HG03469 (cell line): Measurements from ENCODE around the gene PLPPR2.
A peak's percentile ranks its signal among the peaks of the same experiment; 100 is the strongest.
"Not testable (repeated sequence)": the region's sequence is repeated elsewhere in the genome, so short reads cannot be mapped to it uniquely, and the experiment has no call there.

Experiments
- ATAC-seq: cut with Tn5 transposase; IDR thresholded peaks from one replicate; pipeline ENCODE4 v1.9.1; 2021; ENCODE audit warnings: mild to moderate bottlenecking, moderate library complexity, moderate number of reproducible peaks; ENCODE audit not compliant: unreplicated experiment

Gene PLPPR2

DNA sequence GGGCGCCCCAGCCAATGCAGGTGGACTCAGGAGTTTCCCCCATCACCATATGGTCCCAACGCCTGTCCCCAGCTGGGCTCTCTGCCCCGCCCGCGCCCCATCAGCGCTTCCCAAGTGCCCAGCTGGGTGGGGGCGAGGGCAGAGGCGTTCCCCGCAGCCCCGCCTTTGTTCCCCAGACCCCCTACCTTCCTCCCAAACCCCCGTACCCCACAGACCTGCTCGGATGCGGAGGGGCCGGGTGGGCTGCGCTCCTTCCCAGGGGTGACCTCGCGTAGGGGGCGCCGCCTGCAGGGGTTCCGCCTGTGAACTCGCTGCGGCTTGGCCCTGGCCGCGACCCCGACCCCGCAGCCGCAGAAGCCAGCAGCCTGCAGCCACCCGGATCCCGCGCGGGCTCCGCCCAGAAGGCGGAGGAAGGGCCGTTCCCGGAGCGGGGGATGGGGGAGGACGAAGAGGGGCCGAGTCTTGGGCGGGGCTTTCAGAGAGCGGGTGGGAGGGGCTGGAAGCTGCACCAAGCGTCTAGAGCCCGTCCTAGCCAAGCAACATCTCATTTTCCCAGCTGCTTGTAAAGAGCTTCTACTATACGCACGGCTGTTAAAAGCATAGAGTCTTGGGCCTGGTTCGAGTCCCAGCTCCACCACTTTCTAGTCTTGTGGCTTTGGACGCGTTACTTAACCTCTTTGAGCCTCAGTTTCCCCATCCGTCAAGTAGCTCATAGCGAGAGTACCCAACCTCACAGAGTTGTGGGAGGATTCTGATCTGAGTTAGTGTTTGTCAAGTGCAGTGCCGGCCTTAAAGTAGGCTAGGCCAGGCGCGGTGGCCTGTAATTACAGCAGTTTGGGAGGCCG lies 15.8 kb upstream of the PLPPR2 start, which contains the start of gene RAB3D:
RAB3D (minus strand) TSS at position 404 of the 845 bp plus-strand sequence. CDS start 2,258 bp downstream, outside the sequence.
- ATAC-seq: no peak

DNA sequence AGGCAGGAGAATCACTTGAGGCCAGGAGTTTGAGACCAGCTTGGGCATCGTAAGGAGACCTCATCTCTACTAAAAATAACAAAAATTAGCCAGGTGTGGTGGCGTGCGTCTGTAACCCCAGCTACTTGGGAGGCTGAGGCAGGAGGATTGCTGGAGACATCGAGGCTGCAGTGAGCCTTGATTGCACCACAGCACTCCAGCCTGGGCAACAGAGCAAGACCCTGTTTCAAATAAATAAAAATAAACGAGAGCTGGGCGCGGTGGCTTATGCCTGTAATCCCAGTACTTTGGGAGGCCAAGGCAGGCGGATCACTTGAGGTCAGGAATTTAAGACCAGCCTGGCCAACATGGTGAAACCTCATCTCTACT lies 15.1 kb upstream of the PLPPR2 start:
- not testable (repeated sequence) for ATAC-seq

DNA sequence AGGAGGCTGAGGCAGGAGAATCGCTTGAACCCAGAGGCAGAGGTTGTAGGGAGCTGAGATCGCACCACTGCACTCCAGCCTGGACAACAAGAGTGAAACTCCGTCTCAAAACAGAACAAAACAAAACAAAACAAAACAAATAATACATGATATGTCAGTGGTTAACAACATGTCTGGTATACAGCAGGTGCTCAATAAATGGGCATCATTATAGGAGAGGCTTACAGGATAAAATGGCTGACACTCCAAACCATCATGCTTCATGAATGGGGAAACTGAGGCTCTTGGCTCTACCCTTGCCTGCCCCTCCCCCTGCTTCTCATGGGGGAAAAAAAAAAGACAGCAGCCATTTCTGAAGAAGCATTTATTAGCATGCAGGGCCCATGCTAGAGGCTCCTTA lies 12.8 kb upstream of the PLPPR2 start:
- ATAC-seq: no peak

DNA sequence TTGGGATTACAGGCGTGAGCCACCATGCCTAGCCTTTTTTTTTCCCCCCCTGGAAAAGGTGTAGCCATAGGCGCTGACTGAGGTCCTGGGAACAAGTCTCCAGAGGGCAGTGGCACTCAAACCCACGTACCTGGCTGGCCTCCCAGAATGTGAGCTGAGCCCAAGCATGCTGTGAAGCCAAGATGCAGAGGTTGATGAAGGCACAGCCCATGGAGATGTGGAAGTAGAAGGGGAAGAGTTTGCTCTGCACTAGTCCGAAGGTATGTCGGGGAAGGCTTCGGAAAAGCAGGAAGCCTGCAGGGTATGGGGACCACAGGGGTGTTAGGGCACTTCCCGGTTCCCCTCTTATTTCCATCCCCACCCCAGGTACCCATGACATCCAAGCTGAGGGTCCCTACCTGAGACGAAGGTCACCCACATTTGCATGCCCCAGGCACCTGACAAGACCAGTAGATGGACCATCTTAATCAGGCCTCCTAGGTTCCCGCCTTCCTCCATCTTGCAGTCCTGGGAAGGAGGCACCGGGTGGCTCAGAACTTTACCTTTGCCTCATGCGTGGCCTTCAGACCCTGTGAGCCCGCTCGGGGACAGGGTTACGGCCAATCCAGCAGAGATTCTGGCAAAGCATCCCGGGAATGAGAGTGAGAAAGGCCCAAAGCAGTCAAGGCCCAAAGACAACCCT lies 10.0 kb upstream of the PLPPR2 start:
- no peak for ATAC-seq

DNA sequence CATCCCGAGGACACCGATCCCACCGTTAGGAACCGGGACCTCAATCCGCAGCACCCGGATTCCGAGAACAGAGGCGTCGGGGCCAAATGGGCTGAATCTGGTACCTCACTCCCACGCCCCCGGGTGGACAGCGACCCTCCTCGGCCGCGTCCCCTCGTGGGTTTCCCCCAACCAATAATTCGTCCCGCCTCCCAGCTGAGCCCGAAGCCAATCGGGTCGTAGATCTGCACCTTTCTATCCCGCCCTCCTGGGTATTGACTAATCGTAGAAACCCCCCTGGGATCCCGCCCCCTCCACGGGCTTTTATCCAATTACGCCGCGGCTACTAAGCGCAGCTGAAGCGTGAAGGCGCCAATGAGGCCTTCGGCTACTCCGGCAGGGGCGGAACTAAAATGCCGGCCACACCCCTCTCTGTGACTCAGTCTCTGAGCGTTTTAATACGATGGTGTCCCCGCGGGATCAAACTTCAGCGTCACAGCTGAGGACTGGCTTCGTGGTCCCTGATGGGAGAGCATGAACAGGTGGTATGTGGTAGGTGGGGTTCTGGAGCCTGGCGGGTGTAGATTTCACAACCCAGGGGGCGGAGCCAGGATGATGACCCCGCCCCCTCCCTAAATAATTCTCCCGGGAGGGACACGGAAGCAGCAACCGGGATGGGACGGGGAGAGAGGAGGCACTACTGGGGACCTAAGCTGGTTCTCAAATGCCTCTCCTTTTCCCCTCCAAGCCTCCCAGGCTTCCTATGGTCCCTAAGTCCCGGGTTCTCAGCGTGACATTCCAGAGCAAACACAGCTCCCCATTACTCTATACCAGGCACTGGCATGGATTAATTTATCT lies 8.9 kb upstream of the PLPPR2 start, which contains the start of the genes CCDC159 and TMEM205:
CCDC159 (plus strand) TSS at position 416 of the 837 bp plus-strand sequence; CDS start at position 504, 88 bp downstream.
TMEM205 (minus strand) TSS at position 165 of the 837 bp plus-strand sequence. CDS start 649 bp downstream, outside the sequence.
- ATAC-seq: peak; percentile 80

DNA sequence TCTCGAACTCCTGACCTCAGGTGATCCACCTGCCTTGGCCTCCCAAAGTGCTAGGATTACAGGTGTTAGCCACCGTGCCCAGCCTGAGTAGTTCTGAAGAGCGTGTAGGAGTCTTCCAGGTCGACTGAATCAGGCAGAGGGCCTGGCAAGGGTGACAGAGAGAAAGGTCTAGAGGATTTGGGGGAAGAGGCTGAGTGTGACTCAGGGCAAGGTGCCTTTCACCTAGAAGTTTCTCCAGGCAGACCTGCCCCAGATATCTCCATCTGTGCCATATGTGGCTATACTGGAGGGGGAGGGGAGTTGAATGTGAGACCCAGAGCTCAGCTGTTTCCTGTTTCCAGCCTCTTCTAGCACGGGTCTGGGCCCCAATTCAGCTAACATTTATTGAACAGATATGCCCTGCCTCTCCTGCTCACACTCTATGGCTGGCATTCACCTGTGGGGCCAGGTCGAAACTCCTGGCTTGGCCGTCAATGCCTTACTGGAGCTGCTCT lies 7.6 kb upstream of the PLPPR2 start:
- ATAC-seq: no peak

DNA sequence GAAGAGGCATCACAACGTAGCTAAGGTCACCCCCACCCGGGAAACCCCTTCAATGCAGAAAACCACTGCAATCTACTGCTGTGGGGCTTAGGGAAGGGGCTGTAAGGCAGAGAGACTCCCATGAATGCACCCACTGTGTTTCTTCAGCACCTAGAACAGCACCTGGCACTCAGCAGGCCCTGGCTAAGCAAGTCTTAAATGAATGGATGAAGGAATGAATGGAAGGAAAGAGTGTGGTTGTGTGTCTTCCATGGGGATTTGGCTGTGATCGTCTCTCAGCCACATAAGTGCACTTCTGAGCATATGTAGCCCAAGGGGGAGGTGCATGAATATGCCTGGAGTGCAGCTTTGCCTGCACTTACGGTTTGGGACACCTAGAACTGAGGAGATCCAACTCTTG lies 6.1 kb upstream of the PLPPR2 start:
- ATAC-seq: no peak

DNA sequence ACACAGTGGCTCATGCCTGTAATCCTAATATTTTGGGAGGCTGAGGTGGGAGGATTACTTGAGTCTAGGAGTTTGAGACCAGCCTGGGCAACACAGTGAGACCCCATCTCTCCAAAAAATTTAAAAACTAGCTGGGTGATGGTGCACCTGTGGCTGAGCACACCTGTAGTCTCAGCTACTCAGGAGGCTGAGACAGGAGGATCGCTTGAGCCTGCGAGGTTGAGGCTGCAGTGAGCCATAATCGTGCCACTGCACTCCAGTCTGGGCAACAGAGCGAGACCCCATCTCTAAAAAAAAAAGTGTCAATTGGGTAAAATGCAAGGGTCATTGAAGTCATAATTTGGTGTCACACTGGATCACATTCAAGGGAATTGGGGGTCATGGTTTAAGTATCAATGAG lies 1.1 kb upstream of the PLPPR2 start:
- ATAC-seq: not testable (repeated sequence)

DNA sequence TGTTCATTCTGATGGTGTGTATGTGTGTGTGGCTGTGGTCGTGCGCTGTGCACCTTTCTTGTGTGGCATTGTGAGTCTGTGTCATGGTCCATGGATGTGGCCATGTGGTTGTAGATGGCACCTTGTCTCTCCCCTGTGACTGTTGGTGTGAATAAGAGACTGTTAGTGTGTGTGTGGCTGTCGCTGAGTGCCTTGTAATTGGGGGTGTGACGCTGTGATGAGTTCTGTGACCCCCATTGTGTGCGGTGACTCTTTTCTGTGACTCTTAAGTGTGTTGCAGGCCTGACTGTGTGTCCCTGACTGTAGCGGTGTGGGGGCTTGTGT lies 804 bp downstream of the PLPPR2 start:
- ATAC-seq: no peak

DNA sequence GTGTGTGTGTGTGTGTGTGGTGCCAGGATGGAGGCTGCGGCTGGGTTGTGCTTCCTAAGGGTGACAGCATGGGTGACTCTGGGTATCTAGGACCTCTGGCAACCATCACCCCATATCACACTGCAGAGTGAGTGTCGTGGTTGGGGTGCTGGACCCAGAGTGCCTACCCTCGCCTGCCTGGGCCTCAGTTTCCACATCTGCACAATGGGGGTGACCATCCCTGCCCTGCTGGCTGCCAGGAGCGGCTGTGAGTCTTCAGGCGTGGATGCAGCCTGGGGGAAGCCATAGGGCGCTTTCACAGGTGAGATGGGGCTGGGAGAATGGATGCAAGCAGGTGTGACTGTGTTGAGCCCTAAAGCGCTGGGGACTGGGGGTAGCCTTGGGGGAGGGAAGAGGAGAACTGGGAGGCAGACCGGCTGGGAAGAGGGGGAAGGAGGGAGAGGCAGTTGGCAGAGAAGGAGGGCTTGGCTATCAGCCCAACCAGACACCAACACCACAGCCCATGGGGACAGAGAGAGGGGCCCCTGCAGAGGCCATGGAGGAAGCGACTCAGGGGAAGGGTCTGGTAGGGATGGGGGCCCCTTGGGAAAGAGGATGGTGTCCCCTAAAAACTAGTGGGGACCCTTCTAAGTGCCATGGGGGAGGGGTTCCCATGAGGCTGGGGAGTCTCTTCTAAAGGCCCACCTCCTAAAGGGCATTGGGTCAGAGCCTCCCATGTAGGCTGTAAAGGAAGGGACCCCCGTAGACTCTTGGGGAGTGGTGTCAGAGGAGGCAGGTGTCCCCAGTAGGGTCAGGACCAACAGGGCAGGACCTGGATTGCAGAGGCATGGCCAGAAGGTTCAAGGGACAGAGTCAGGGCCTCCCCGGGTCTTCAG lies 1.7 kb downstream of the PLPPR2 start:
- no peak for ATAC-seq

DNA sequence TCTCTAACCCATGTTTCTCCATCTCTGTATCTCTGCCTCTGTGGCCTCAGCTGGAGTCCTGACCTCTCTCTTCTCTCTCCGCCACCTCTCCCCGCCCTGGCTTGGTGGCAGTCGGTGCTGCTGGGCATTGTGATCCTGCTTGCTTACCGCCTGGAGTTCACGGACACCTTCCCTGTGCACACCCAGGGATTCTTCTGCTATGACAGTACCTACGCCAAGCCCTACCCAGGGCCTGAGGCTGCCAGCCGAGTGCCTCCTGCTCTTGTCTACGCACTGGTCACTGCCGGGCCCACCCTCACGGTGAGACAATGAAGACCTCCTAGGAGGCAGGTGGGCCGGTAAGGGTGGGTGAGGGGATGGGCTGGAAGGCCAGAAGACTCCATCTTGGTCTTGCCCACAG lies 4.2 kb downstream of the PLPPR2 start:
- ATAC-seq: no peak

DNA sequence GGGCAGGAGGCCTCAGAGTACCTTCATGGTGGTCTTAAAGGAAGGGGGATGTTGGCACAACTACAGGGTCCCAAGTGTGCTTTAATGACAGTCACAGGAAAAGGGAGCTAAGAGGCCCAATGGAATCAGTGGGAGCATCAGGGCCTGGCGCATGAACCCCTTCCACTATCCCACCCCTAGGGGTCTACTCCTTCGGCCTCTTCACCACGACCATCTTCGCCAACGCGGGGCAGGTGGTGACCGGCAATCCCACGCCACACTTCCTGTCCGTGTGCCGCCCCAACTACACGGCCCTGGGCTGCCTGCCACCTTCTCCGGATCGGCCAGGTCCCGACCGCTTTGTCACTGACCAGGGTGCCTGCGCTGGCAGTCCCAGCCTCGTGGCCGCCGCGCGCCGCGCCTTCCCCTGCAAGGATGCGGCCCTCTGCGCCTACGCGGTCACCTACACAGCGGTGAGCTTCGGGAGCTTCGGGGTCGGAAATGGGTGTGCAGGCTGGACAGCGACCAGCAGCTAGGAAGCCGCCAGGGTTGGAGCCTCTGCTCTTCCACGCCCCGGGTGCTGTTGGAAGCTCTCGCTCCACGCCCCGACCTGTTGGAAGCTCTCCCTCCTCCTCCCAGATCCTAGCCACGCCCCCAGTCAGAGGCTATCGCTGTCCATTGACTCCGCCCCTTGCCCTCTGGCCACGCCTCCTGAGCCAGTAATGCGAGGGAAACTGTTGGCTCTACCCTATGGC lies 6.0 kb downstream of the PLPPR2 start:
- ATAC-seq: no peak

DNA sequence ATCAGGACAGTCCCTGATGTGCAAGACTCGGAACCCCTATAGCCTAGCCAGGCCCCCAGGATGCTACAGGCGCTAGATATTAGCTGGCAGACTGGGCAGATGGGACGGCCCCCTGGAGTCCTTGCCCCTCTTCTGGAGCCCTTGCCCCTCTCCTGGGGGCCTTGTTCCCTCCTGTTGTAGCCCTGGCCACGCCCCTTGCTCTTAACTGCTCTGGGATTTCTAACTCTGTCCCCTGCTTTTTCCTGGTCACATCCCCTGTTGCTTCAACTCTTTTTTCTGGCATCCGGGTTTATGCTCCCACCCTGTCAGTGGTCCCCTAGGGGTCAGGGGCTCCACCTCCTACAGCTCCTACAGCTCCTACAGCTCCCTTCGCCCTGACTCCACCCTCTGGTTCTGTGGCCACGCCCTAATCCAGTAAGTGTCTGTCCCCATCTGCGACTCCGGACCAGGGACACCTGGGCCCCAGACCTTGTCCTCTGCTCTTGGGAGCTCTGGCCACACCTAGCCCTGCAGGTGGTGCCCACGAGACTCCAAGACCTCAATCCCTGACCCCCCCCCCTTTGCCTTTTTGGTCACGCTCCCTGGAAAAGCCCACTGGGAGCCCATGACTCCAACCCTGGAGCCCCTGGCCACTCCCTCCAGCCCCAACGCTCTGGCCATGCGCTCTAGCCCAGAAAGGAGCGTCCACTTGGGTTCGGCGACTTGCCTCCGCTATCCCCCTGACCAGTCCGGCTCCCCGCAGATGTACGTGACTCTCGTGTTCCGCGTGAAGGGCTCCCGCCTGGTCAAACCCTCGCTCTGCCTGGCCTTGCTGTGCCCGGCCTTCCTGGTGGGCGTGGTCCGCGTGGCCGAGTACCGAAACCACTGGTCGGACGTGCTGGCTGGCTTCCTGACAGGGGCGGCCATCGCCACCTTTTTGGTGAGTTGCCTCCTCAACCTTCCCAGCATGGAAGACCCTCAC lies 6.8 kb downstream of the PLPPR2 start:
- no peak for ATAC-seq

DNA sequence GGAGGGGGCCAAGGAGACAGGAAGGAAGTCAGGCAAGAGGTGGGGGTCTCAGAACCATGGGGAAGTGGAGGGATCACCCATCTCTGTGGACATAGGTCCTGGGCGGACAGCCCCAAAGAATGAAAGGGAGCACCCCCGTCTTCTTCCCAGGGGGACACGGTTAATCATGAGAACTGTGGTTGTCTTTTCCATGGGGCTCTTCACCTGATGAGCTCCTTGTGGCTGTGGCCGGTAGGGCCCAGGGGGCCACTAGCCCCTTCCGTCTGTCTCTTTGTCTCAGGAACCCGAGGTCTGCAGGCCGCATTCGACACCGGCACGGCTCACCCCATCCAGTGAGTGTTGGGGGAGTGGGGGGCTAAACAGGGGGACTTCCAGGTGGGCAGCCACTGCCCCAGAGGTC lies 8.6 kb downstream of the PLPPR2 start:
- no peak for ATAC-seq

DNA sequence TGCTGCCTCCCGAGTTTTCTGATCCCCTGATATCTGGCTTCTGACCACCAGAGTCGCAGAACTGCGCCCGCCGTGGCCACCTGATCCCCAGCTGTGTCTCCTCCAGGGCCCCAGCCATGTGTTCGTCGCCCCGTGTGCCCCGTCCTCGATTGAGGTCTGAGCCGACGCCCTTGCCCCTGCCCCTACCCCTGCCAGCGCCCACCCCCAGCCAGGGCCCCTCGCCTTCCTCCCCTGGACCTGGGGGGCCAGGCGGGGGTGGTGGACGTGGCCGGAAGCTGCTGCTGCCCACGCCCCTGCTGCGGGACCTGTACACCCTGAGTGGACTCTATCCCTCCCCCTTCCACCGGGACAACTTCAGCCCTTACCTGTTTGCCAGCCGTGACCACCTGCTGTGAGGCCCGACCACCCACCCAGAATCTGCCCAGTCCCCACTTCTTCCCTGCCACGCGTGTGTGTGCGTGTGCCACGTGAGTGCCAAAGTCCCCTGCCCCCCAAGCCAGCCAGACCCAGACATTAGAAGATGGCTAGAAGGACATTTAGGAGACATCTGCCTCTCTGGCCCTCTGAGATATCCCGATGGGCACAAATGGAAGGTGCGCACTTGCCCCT lies 9.2 kb downstream of the PLPPR2 start:
- no peak for ATAC-seq

DNA sequence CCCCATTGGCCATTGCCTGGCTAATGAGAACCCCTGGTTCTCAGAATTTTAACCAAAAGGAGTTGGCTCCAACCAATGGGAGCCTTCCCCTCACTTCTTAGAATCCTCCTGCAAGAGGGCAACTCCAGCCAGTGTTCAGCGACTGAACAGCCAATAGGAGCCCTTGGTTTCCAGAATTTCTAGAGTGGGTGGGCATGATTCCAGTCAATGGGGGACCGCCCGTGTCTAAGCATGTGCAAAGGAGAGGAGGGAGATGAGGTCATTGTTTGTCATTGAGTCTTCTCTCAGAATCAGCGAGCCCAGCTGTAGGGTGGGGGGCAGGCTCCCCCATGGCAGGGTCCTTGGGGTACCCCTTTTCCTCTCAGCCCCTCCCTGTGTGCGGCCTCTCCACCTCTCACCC lies 9.7 kb downstream of the PLPPR2 start:
- no peak for ATAC-seq

DNA sequence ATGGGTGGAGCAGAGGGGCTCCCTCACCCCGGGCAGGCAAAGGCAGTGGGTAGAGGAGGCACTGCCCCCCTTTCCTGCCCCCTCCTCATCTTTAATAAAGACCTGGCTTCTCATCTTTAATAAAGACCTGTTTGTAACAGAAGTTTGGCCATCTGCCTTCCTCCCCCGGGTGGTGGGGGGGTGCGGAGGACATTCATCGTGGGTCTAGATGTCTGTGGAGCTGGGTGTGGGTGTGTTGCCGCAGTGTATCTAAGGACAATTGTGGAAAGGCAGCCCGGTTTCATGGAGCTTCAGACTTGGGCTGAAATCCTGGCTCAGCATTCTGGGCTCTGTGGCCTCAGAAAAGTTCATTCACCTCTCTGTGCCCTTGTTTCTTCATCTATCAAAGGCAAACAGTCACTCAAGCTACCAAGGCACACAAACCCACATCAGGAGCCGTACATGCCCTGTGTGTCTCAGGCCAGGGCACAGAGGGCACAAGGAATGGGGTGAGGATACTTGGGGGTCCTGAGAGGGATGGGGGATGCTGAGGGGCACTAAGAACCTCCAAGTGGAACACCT lies 10.4 kb downstream of the PLPPR2 start:
- ATAC-seq: no peak

DNA sequence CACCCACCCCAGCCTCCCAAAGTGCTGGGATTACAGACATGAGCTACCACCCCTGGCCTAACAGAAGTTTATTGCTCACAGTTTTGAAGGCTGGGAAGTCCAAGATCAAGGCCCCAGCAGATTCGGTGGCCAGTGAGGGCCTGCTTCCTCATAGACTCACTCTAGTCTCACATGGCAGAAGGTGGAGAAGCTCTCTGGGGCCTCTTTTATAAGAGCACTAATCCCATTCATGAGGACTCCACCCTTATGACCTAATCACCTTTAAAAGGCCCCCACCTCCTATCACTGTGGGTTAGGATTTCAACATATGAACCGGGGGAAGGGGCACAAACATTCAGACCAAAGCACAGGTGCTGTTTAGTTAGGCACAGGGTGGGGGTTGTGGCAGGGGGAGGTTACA lies 12.3 kb downstream of the PLPPR2 start:
- ATAC-seq: no peak
